ENCODE data around the gene CIT.

DNA sequence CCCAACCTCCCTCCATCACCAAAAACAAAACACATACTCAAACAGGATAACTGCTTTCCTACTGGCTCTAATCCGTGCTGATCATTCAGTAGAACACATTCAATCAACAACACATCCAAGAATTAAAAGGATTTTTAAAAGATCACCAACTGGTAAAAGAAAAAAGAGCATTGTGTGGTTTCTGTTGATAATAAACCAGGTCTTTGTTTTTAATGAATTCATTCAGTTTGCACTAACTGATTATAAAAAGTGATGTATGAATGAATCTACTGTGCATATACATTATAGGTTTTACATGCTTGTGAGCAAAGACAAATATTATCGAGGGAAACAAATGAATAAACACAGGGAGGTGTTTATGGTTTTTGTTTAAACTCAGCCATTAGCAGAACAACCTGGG, 55.1 kb downstream of the CIT start:
- TF ChIP-seq, protein P1, sequence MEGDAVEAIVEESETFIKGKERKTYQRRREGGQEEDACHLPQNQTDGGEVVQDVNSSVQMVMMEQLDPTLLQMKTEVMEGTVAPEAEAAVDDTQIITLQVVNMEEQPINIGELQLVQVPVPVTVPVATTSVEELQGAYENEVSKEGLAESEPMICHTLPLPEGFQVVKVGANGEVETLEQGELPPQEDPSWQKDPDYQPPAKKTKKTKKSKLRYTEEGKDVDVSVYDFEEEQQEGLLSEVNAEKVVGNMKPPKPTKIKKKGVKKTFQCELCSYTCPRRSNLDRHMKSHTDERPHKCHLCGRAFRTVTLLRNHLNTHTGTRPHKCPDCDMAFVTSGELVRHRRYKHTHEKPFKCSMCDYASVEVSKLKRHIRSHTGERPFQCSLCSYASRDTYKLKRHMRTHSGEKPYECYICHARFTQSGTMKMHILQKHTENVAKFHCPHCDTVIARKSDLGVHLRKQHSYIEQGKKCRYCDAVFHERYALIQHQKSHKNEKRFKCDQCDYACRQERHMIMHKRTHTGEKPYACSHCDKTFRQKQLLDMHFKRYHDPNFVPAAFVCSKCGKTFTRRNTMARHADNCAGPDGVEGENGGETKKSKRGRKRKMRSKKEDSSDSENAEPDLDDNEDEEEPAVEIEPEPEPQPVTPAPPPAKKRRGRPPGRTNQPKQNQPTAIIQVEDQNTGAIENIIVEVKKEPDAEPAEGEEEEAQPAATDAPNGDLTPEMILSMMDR (IDR thresholded peaks at IDR 0.05): no peak
- TF ChIP-seq POLR2A (IDR thresholded peaks at IDR 0.05): no peak
